ENCODE data around the gene FAM200C.

DNA sequence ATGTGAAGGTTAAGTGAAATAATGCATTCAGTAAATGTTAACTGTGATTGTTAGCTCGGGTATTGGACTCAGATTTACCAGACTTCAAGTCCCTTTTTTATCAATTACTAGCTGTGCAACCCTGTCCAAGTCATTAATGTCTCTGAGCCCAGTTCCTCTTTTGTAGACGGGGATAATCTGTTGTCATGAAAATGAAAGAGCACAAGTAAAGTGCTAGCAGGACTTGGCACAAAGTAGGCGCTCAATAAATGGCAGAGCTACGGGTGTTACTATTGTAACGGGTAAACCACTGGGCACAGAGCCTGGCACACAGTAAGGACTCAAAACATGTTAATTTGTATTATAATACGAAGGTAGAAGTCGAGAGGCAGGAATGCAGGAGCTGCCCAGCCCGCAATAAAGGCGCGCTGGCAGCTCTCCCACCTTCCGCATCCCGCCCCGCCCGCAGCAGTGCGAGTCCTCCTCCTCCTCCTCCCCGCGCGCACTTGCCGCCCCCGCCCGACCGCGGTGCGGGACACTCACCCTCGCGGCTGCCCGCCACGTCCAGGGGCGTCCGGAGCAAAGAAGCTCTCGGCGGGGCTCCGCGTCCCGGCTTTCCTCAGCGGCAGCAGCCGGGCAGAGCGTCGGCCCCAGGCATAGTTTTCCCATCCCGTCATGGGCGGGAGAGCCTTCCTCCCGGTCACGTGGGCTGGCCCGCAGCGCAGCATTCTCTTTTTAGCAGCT is 29.7 kb downstream of the FAM200C start, which contains the start of gene C1QTNF2:
- TF ChIP-seq, protein P1, sequence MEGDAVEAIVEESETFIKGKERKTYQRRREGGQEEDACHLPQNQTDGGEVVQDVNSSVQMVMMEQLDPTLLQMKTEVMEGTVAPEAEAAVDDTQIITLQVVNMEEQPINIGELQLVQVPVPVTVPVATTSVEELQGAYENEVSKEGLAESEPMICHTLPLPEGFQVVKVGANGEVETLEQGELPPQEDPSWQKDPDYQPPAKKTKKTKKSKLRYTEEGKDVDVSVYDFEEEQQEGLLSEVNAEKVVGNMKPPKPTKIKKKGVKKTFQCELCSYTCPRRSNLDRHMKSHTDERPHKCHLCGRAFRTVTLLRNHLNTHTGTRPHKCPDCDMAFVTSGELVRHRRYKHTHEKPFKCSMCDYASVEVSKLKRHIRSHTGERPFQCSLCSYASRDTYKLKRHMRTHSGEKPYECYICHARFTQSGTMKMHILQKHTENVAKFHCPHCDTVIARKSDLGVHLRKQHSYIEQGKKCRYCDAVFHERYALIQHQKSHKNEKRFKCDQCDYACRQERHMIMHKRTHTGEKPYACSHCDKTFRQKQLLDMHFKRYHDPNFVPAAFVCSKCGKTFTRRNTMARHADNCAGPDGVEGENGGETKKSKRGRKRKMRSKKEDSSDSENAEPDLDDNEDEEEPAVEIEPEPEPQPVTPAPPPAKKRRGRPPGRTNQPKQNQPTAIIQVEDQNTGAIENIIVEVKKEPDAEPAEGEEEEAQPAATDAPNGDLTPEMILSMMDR (conservative IDR thresholded peaks at IDR 0.05 in 1 of 2, IDR thresholded peaks at IDR 0.05 in 1 of 2; ENCODE audit: extremely low read depth in 1 of 2, insufficient read depth in 1 of 2, low read depth in 1 of 2, low read length in 2 of 2) = no peak
- no peak for TF ChIP-seq EZH2 (IDR thresholded peaks at IDR 0.05; ENCODE audit: borderline replicate concordance, low read length)
